GM18867 (cell line): ENCODE measurements around the gene ECT2.
"Not testable (repeated sequence)": the region's sequence is repeated elsewhere in the genome, so short reads cannot be mapped to it uniquely, and the experiment has no call there.

Experiments
- ATAC-seq: cut with Tn5 transposase; IDR thresholded peaks from one replicate; pipeline ENCODE4 v1.9.1; 2021; ENCODE audit warnings: mild to moderate bottlenecking, moderate library complexity; ENCODE audit not compliant: unreplicated experiment

Gene ECT2

DNA sequence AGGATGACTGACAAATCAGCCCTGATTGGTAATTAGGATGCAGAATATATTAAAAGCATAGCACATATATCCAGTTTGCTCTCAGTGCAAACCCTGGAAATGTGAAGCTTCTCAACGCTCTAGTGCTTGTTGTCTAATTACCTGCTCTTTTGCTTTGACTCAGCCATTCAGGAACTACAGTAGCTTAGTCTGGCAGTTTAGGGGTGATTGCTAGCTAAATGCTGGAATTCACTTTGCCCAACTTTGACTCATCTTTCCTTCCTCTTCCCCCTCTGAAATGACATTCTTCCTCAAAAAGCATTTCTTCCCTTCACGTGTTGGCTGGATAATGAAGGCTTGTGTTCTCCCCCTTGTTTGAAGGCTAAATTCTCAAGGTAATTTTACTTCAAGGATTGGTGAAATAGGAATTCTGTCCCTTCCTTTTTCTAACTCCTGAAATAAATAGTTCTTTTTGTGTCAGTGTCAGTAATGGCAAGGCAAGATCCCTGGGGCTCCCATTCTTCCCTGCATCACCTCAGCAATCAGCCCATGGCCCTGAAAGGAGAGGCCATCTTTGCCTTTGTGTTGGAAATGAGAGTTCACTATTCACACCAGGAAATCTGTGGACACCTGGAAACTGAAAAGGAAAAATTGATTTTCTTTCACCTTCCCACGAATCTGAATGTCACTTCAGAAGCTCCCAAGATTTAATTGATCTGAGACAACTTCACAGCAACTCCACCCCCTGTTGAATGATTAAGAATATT, 103.6 kb downstream of the ECT2 start:
- ATAC-seq: no peak

DNA sequence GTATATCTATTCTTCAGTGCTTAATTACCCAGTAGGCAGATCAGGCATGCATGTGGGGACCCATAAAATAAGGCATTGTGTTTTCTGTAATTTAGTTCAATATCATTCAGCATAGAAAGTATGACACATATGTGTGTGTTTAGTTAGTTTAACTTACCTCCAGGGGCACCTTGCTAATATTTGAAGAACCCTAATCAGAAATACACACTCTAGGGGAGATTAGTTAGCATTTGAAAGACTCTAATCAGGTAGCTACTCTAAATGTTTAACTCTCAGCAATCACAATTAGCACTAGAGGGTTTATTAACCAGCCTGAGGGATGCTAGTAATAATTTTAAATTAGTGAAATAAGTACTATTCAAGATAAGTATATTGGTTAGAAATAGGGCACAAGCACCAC, 104.5 kb downstream of the ECT2 start:
- no peak for ATAC-seq

DNA sequence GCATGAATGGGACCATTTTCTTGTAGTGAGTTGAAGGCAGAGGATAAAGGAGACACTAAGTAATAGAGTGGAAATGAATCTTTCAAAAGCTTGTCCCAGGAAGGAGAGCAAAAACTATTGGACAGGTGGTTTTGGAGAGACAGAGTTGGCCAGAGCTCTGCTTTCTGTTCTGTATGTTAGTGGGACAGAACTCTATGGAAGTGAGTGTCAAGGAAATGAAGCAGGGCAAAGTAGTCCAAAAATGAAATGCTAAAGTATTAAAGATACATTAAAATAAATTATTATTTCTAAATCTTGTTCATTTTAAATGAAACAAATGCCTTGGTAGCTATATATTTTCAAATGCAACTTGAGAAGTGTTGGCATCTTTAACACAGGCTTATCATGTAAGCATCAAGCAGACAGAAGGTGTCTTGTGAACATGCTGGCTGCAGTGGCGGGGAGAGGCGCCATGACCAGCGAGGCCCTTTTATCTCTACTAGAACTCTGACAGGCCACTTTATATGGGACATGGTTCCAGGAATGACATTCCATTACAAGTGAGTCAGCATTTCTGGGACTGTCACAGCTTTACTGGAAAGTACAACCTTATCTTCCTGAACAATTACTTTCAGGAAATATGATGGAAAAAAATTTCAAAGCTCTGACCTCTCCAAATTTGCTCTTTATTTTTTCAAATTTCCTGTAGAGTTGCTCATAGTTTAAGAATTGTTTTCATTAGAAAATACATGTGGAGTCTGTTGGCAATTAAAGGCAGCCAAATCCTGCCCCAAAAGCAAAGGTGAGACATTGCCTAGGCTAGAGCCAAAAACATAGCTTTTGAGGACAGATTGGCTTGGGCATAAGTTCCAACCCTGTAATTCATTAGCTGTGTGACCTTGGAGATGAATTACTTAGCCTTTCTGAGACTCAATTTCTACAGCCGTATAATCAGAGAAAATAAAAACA, 106.5 kb downstream of the ECT2 start:
- ATAC-seq: no peak

GRCh38 chr3:172859041-172859440, 108.5 kb downstream of the ECT2 start:
- ATAC-seq: no peak

DNA sequence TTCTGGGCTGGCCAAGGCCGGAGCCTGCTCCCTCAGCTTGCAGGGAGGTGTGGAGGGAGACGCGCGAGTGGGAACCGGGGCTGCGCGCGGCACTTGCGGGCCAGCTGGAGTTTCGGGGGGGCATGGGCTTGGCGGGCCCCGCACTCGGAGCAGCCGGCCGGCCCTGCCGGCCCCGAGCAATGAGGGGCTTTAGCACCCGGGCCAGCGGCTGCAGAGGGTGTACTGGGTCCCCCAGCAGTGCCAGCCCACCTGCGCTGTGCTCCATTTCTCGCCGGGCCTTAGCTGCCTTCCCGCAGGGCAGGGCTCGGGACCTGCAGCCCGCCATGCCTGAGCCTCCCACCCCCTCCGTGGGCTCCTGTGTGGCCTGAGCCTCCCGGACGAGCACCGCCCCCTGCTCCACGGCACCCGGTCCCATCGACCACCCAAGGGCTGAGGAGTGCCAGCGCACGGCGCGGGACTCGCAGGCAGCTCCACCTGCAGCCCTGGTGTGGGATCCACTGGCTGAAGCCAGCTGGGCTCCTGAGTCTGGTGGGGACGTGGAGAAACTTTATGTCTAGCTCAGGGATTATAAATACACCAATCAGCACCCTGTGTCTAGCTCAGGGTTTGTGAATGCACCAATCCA, 116.3 kb downstream of the ECT2 start:
- ATAC-seq: not testable (repeated sequence)

DNA sequence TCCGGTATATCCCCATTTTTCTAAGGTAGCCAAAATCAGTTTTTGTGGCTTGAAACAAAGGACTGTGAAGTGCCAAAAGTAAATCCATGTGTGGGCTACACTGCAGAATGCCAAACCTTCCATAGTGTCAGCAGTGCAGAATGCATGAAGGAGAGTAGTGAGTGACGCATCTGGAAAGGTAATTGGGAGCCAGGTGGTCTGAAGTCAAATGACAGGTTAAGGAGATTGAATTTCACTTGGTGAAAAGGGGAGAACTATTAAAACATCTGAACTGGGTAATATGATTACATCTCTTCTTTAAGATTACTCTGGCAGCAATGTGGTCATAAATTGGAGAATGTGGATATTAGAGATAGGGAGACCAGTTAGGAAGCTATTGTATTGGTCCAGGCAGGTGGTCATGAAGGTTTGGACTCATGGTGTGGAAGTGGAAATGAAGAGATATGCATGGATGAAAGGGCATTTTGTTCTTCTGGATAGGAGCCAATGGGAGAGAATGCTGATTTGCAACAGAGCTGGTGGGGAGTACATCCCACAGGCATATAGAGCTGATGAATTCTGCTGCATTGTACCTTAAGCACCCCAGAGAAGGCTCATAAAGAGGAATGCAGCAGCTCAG, 118.2 kb downstream of the ECT2 start:
- no peak for ATAC-seq

DNA sequence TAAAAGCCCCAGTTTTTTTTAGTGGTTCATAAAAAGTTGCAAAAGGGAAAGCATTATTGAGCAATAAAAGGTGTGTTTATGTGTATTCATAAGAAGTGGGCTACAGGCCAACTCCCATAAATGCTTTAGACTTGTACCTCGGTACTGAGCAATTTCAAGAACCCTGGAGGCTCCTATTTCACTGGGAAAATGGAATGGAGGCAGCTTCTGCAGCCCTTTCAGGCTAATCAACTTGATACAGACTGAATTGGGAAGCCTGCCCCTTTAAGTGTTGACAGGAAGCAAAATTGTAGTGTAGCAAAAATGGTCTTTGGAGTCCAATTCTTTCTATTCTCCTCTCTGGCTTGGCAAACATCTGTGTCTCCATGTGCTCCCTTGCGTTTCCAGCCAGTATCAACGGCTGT, 118.8 kb downstream of the ECT2 start:
- ATAC-seq: no peak

- ATAC-seq: no peak
These were observed 119.4 kb downstream of the ECT2 start for GRCh38 chr3:172869784-172870518.
